K562 (cell line): ENCODE results near the gene IRAK3. TPM values are rescaled to one million over a fixed set of nuclear protein-coding genes. Genes with fewer than 3 reads are reported as not detected.

Experiments
- ATAC-seq: fragments of 200-7000 bp; cut with Tn5 transposase; 3 replicates; pipeline ENCODE4 v1.9.1; 2020; ENCODE audit warnings: moderate library complexity
- BruUV-seq: library from RNA; stranded (reverse); fragments of 400-500 nt; replicated peaks from 2 replicates; lab custom pipeline; 2021; lab: Mats Ljungman, UMichigan
- CTCF ChIA-PET: fragments of 300-600 bp; formaldehyde crosslinking; extraction: SDS; loops from one replicate; lab custom pipeline; 2021; ENCODE audit warnings: low intra/inter-chr PET ratio; lab: Yijun Ruan, JAX
- POLR2A ChIA-PET: fragments of 300-600, 350-650 bp; sonication (Branson Sonifier 250); formaldehyde crosslinking; extraction: SDS; loops from one replicate; lab custom pipeline; 2021; ENCODE audit warnings: antibody characterized with exemption, inconsistent platforms; lab: Yijun Ruan, JAX
- DNase-seq, 4 experiments: peaks; one replicate each; pipeline versions ENCODE4 v3.0.0 to v3.0.0-alpha.2; 2011 to 2018; ENCODE audit warnings: low spot score in 3 of 4, mixed read lengths in 3 of 4; ENCODE audit errors: extremely low read depth in 1 of 4
- FAIRE-seq: peaks from 2 replicates; lab custom pipeline; 2011; peaks lifted over from hg19 to GRCh38; lab: Jason Lieb, UNC
- H2AFZ ChIP-seq: 2 replicates; pipeline ENCODE4 v1.6.0; 2011; ENCODE audit warnings: low read depth, low read length, control low read depth, inconsistent platforms
- H3K27ac ChIP-seq: fragments of 200-600 bp; 3 replicates; pipeline ENCODE4 v1.8.0; 2011; ENCODE audit warnings: low read depth, mild to moderate bottlenecking, control low read depth, inconsistent platforms, low read length, moderate library complexity, mixed read lengths; ENCODE audit errors: extremely low read depth
- H3K27me3 ChIP-seq, 2 experiments: fragments of 300-600 bp in 1 of 2; 2 replicates in 1 of 2; 3 replicates in 1 of 2; pipeline versions ENCODE4 v1.6.0 to v1.8.0; 2011; ENCODE audit warnings: inconsistent platforms in 2 of 2, low read length in 2 of 2, mild to moderate bottlenecking in 1 of 2, mixed read lengths in 1 of 2, moderate library complexity in 1 of 2; ENCODE audit not compliant: control insufficient read depth in 2 of 2, insufficient read depth in 2 of 2
- H3K36me3 ChIP-seq: fragments of 300-600 bp; 3 replicates; pipeline ENCODE4 v1.8.0; 2011; ENCODE audit warnings: mild to moderate bottlenecking, low read length, inconsistent platforms; ENCODE audit not compliant: control insufficient read depth, insufficient read depth
- H3K4me1 ChIP-seq, 2 experiments: fragments of 200-600 bp in 1 of 2; replicated peaks in 1 of 2; 2 replicates in 1 of 2; 3 replicates in 1 of 2; pipeline versions ENCODE4 v1.5.1 to v1.8.0; 2011; ENCODE audit warnings: inconsistent platforms in 2 of 2, low read length in 2 of 2, mild to moderate bottlenecking in 1 of 2, mixed read lengths in 1 of 2, moderate library complexity in 1 of 2; ENCODE audit not compliant: control insufficient read depth in 2 of 2, insufficient read depth in 2 of 2
- H3K4me2 ChIP-seq: 2 replicates; pipeline ENCODE4 v1.6.1; 2011; ENCODE audit warnings: low read length, control low read depth, inconsistent platforms, mixed read lengths; ENCODE audit not compliant: insufficient read depth
- H3K4me3 ChIP-seq: fragments of 200-600 bp; sonication (generic), shearing (Covaris generic); 2 replicates; pipeline ENCODE4 v1.5.1; 2016; ENCODE audit warnings: control low read depth, inconsistent platforms
- H3K79me2 ChIP-seq: fragments of 200-600 bp; 3 replicates; pipeline ENCODE4 v1.8.0; 2011; ENCODE audit warnings: low read length, inconsistent platforms; ENCODE audit not compliant: control insufficient read depth, insufficient read depth
- H3K9ac ChIP-seq, 2 experiments: 2 replicates each; pipeline versions ENCODE4 v1.6.0 to v1.6.1; 2011; ENCODE audit warnings: low read depth in 2 of 2, low read length in 2 of 2, control low read depth in 1 of 2, inconsistent platforms in 1 of 2, mild to moderate bottlenecking in 1 of 2, mixed read lengths in 1 of 2; ENCODE audit not compliant: insufficient read depth in 1 of 2
- H3K9me1 ChIP-seq: one replicate; pipeline ENCODE4 v1.6.0; 2011; ENCODE audit warnings: inconsistent platforms, mild to moderate bottlenecking, low read length, moderate library complexity; ENCODE audit not compliant: control insufficient read depth, insufficient read depth
- H3K9me3 ChIP-seq: replicated peaks from 2 replicates; pipeline ENCODE4 v1.5.1; 2011; ENCODE audit warnings: low read depth, low read length, inconsistent platforms; ENCODE audit not compliant: control insufficient read depth, insufficient read depth
- H4K20me1 ChIP-seq: replicated peaks from 2 replicates; pipeline ENCODE4 v1.6.1; 2011; ENCODE audit warnings: low read length, inconsistent platforms, mixed read lengths; ENCODE audit not compliant: control insufficient read depth, insufficient read depth
- CHD2 ChIP-seq: IDR thresholded peaks from 2 replicates; pipeline ENCODE4 v1.6.1; 2011; ENCODE audit warnings: low read depth, low read length
- ESRRB ChIP-seq: fragments of 250-450 bp; sonication (Bioruptor Pico); IDR thresholded peaks from 2 replicates; pipeline ENCODE4 v1.5.0; 2020; ENCODE audit warnings: mild to moderate bottlenecking, moderate library complexity, borderline replicate concordance
- FUS ChIP-seq: fragments of 200-400 bp; formaldehyde crosslinking; optimal IDR thresholded peaks from 2 replicates; pipeline ENCODE3; 2017; ENCODE audit warnings: low read depth, low read length
- RCOR1 ChIP-seq, 2 experiments: IDR thresholded peaks; 2 replicates each; pipeline ENCODE4 v1.6.1; 2012; ENCODE audit warnings: low read depth in 2 of 2, low read length in 2 of 2, borderline replicate concordance in 1 of 2, improper control_type of control experiment in 1 of 2
- STAT5B ChIP-seq: fragments of 250-450 bp; sonication (Bioruptor Pico); IDR thresholded peaks from 2 replicates; pipeline ENCODE4 v1.8.0; 2021; ENCODE audit warnings: mild to moderate bottlenecking, inconsistent platforms
- WGBS: fragments of 100-300 bp; shearing (Covaris generic); methylation state at CpG from one replicate; pipeline ENCODE4 v1.1.6; 2016; ENCODE audit warnings: low coverage, mixed read lengths; ENCODE audit not compliant: insufficient coverage; ENCODE audit errors: missing lambda C conversion rate; 5-methylcytosine and 5-hydroxymethylcytosine counted together
- in situ Hi-C: fragments of 300-500 bp; cut with MboI; formaldehyde crosslinking; loops from 4 replicates; pipeline ENCODE4 v1.15.0; 2018; ENCODE audit warnings: inconsistent platforms, mixed read lengths
- intact Hi-C: fragments of 100-400 bp; cut with micrococcal nuclease; formaldehyde crosslinking; loops from 2 replicates; pipeline ENCODE4 v1.14.2; 2022
- polyA plus RNA-seq, 8 experiments: library from polyadenylated mRNA; depleted of rRNA in 4 of 8; stranded (reverse) in 5 of 8; unstranded in 3 of 8; fragments of >200 nt; fragmentation: Nextera tagmentation in 2 of 8; fragmentation: Illumina TruSeq in 1 of 8; extraction: Ambion mirVana in 2 of 8; extraction: Trizol in 1 of 8; gene quantifications; 2 replicates each; pipeline versions ENCODE4 v1.2.1 to v1.2.3, GENCODE V29; 2011 to 2014; ENCODE audit warnings: inconsistent platforms in 1 of 8, missing spikeins in 1 of 8
- total RNA-seq, 7 experiments: library from RNA; depleted of rRNA in 6 of 7; stranded (reverse); fragments of >200 nt in 6 of 7; fragmentation: Illumina TruSeq in 2 of 7; extraction: Trizol in 2 of 7; gene quantifications; 2 replicates each; pipeline versions ENCODE4 v1.2.1 to v1.2.3, GENCODE V29; 2011 to 2021; ENCODE audit warnings: low replicate concordance in 1 of 7
- TF ChIP-seq, protein P1 (sequence below): fragments of 200-800 bp; sonication (Bioruptor generic); IDR thresholded peaks from 2 replicates; pipeline ENCODE4 v1.6.1; 2016; ENCODE audit warnings: missing genetic modification characterization, missing compliant biosample characterization
- TF ChIP-seq, protein P2 (sequence below): fragments of 450-650 bp; formaldehyde crosslinking; IDR thresholded peaks from 2 replicates; pipeline ENCODE4 v1.4.0; 2020; ENCODE audit warnings: mild to moderate bottlenecking, moderate library complexity

IRAK3 gene
- total and polyA plus RNA-seq, 9 of the 15 experiments (the other 6 are each of a cell fraction or from before 2014, with no cell fraction given): 0.06 to 0.09 (median 0.07) TPM; not detected in 6

DNA sequence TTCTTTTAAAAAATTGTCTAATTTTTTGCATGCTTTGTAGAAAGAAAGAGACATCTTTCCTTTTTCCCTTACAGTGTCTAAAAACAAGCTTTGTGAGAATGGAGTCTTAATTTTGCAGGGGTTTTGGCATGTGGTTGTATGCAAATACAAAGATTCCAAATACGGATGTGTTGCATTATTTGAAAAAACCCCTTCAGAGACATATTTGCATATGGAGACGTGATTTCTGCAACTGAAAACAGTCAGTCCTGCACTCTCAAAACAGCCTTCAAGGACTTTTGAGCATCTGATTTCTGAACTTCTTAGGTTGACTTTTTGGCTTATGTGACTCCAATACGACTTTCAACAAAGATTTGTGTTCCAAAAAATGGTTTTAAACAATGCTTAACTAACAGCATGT is 7.8 kb downstream of the IRAK3 start:
- ChIA-PET CTCF (no interaction called here), POLR2A (interaction anchor here (0.6 to 0.7 kb wide), 2 partner anchors 10 to 15 kb away, joined by 3 read pairs; no protein-coding TSS in a partner anchor)
- peaks cover 23 to 29% of the 10 kb centered on the region in 2 experiments for H3K27me3 ChIP-seq
- BruUV-seq: no TSS peak
- no peaks in the 10 kb centered on the region for H4K20me1 ChIP-seq
- FAIRE-seq: no peak
- TF ChIP-seq, protein P1, sequence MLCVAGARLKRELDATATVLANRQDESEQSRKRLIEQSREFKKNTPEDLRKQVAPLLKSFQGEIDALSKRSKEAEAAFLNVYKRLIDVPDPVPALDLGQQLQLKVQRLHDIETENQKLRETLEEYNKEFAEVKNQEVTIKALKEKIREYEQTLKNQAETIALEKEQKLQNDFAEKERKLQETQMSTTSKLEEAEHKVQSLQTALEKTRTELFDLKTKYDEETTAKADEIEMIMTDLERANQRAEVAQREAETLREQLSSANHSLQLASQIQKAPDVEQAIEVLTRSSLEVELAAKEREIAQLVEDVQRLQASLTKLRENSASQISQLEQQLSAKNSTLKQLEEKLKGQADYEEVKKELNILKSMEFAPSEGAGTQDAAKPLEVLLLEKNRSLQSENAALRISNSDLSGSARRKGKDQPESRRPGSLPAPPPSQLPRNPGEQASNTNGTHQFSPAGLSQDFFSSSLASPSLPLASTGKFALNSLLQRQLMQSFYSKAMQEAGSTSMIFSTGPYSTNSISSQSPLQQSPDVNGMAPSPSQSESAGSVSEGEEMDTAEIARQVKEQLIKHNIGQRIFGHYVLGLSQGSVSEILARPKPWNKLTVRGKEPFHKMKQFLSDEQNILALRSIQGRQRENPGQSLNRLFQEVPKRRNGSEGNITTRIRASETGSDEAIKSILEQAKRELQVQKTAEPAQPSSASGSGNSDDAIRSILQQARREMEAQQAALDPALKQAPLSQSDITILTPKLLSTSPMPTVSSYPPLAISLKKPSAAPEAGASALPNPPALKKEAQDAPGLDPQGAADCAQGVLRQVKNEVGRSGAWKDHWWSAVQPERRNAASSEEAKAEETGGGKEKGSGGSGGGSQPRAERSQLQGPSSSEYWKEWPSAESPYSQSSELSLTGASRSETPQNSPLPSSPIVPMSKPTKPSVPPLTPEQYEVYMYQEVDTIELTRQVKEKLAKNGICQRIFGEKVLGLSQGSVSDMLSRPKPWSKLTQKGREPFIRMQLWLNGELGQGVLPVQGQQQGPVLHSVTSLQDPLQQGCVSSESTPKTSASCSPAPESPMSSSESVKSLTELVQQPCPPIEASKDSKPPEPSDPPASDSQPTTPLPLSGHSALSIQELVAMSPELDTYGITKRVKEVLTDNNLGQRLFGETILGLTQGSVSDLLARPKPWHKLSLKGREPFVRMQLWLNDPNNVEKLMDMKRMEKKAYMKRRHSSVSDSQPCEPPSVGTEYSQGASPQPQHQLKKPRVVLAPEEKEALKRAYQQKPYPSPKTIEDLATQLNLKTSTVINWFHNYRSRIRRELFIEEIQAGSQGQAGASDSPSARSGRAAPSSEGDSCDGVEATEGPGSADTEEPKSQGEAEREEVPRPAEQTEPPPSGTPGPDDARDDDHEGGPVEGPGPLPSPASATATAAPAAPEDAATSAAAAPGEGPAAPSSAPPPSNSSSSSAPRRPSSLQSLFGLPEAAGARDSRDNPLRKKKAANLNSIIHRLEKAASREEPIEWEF (CRISPR knock-in tag): no peak
- TF ChIP-seq CHD2: no peak
- no peak for TF ChIP-seq ESRRB
- TF ChIP-seq FUS: no peak
- no peak for TF ChIP-seq STAT5B (CRISPR knock-in tag)
- TF ChIP-seq RCOR1 (IDR thresholded peaks at IDR 0.05; ENCODE audit: borderline replicate concordance in 1 of 2, low read depth in 2 of 2, low read length in 2 of 2): no peak
- TF ChIP-seq, protein P2, sequence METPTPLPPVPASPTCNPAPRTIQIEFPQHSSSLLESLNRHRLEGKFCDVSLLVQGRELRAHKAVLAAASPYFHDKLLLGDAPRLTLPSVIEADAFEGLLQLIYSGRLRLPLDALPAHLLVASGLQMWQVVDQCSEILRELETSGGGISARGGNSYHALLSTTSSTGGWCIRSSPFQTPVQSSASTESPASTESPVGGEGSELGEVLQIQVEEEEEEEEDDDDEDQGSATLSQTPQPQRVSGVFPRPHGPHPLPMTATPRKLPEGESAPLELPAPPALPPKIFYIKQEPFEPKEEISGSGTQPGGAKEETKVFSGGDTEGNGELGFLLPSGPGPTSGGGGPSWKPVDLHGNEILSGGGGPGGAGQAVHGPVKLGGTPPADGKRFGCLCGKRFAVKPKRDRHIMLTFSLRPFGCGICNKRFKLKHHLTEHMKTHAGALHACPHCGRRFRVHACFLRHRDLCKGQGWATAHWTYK (CRISPR knock-in tag): no peak
- WGBS: 0% methylated on average over 3 of the region's 3 CpGs
- H3K4me1 ChIP-seq: no peaks in the 10 kb centered on the region
- H2AFZ ChIP-seq: no peak overlapping the region
- H3K9ac ChIP-seq: no peak overlapping the region
- no peak for ATAC-seq
- no peaks in the 10 kb centered on the region for H3K79me2 ChIP-seq
- no peaks in the 10 kb centered on the region for H3K9me1 ChIP-seq
- DNase-seq: no peak
- no peaks in the 10 kb centered on the region for H3K9me3 ChIP-seq
- H3K4me2 ChIP-seq: no peak overlapping the region
- in situ Hi-C loops (no loop called here), intact Hi-C loops (no loop called here)
- H3K4me3 ChIP-seq: no peak overlapping the region
- no peaks in the 10 kb centered on the region for H3K36me3 ChIP-seq
- H3K27ac ChIP-seq: no peak overlapping the region
